Sigmoid colon (tissue), 7 donors: Measurements from ENCODE around the gene TXNRD2. TPM values are rescaled to one million over a fixed set of nuclear protein-coding genes. Genes with fewer than 3 reads are reported as not detected.
A peak's percentile ranks its signal among the peaks of the same experiment; 100 is the strongest.
"Not testable (repeated sequence)": the region's sequence is repeated elsewhere in the genome, so short reads cannot be mapped to it uniquely, and the experiment has no call there.

Source experiments
- DNase-seq: peaks from one replicate; pipeline ENCODE4 v3.0.0-alpha.2; 2019
- H3K27ac ChIP-seq, 4 donors: fragments of 200-600 bp; sonication (generic); one replicate each; pipeline ENCODE4 v1.5.1; 2016 to 2019; ENCODE audit warnings: mild to moderate bottlenecking in 1 of 4
- H3K27me3 ChIP-seq, 3 donors: fragments of 200-600 bp; sonication (generic); one replicate each; pipeline ENCODE4 v1.5.1; 2019; ENCODE audit warnings: mild to moderate bottlenecking in 1 of 3
- H3K36me3 ChIP-seq, 4 donors: fragments of 200-600 bp; sonication (generic); one replicate each; pipeline ENCODE4 v1.5.1; 2016 to 2019
- H3K4me1 ChIP-seq, 4 donors: fragments of 200-600 bp; sonication (generic); one replicate each; pipeline ENCODE4 v1.5.1; 2017 to 2019
- H3K4me3 ChIP-seq, 4 donors: fragments of 200-600 bp; sonication (generic); one replicate each; pipeline ENCODE4 v1.5.1; 2017 to 2019; ENCODE audit warnings: mild to moderate bottlenecking in 2 of 4, moderate library complexity in 1 of 4
- H3K9me3 ChIP-seq, 4 donors: fragments of 200-600 bp in 3 of 4; sonication (generic) in 3 of 4; one replicate each; pipeline versions ENCODE4 v1.5.1 to v1.6.1; 2013 to 2019
- EP300 ChIP-seq, 4 donors: sonication (generic); formaldehyde crosslinking; IDR thresholded peaks; one replicate each; pipeline ENCODE4 v1.6.1; 2017; ENCODE audit warnings: antibody characterized with exemption in 4 of 4
- POLR2A ChIP-seq, 2 donors: fragments of 450-650 bp; IDR thresholded peaks; one replicate each; pipeline ENCODE4 v1.6.1; 2016; ENCODE audit warnings: antibody characterized with exemption in 2 of 2, mild to moderate bottlenecking in 2 of 2, moderate library complexity in 2 of 2
- POLR2AphosphoS5 ChIP-seq, 4 donors: sonication (generic); formaldehyde crosslinking; IDR thresholded peaks; one replicate each; pipeline ENCODE4 v1.6.1; 2017; ENCODE audit warnings: antibody characterized with exemption in 4 of 4
- WGBS, 2 donors: extraction: QIAGEN DNeasy Blood & Tissue Kit; methylation state at CpG; one replicate each; pipeline ENCODE4 v1.1.7; 2013; 5-methylcytosine and 5-hydroxymethylcytosine counted together
- intact Hi-C: fragments of 100-400 bp; cut with DNase I; formaldehyde crosslinking; loops from one replicate; pipeline ENCODE4 v1.15.1; 2023
- polyA plus RNA-seq, 3 donors: library from polyadenylated mRNA; stranded (reverse); fragments of 200-250 nt; gene quantifications; one replicate each; pipeline ENCODE4 v1.2.3, GENCODE V29; 2013
- total RNA-seq, 4 donors: library from RNA; depleted of rRNA; stranded (reverse); fragments of >200 nt; gene quantifications; one replicate each; pipeline ENCODE4 v1.1.0, GENCODE V29; 2016
- TF ChIP-seq, protein P1 (sequence below), 4 experiments: fragments of 450-650 bp in 3 of 4; fragments of 200-600 bp in 1 of 4; IDR thresholded peaks; one replicate each; pipeline ENCODE4 v1.5.1; 2016 to 2019; ENCODE audit warnings: antibody characterized with exemption in 4 of 4, mild to moderate bottlenecking in 3 of 4, moderate library complexity in 2 of 4
- donor health status: healthy with polysubstance abuse.
- donor health status: Bipolar disorder and iron deficiency.
- donor health status: healthy.

Gene TXNRD2
- total and polyA plus RNA-seq, 7 donors = 13.2 to 29.6 (median 18.3) TPM

DNA sequence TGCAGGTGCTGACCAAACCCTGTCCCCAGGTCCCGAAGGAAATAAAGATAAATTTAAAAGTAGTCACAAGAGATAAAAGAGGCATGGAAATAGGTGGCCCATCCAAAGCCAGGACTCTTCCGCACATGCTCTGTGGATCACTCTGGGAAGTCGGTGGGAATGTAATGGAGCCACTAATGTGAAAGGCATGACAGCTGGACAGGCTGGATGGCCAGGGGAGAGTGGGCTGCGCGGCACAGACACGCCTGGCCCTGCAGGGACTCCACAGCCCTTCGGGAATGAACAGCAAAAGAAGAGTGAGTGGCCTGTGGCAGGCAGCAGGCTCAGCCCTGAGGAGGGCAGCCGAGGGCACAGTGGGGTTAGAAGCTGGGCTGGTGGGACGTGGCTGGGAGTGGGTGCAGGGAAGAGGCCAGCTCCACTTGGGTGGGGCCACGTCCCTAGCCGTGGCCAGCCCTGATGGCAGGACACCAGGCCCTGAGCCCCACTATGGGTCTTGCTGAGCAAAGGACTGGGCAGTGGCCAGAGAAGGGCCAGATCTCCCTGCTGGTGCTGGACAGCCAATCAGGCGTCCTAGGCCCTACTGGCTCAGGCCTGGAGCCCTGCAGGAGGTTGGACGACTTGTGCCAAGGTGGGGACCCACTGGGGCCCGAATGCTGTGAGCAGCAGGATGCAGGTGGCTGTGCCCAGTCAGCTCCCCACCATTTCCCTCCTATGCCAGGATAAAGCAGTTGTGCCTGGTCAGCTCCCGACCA, 55.6 kb downstream of the TXNRD2 start:
- TF ChIP-seq, protein P1, sequence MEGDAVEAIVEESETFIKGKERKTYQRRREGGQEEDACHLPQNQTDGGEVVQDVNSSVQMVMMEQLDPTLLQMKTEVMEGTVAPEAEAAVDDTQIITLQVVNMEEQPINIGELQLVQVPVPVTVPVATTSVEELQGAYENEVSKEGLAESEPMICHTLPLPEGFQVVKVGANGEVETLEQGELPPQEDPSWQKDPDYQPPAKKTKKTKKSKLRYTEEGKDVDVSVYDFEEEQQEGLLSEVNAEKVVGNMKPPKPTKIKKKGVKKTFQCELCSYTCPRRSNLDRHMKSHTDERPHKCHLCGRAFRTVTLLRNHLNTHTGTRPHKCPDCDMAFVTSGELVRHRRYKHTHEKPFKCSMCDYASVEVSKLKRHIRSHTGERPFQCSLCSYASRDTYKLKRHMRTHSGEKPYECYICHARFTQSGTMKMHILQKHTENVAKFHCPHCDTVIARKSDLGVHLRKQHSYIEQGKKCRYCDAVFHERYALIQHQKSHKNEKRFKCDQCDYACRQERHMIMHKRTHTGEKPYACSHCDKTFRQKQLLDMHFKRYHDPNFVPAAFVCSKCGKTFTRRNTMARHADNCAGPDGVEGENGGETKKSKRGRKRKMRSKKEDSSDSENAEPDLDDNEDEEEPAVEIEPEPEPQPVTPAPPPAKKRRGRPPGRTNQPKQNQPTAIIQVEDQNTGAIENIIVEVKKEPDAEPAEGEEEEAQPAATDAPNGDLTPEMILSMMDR (IDR thresholded peaks at IDR 0.05) = no peak
- TF ChIP-seq POLR2A (IDR thresholded peaks at IDR 0.05) (no peak), POLR2AphosphoS5 (IDR thresholded peaks at IDR 0.05) (no peak), EP300 (IDR thresholded peaks at IDR 0.05) (no peak)
- H3K9me3 ChIP-seq = no peaks in the 10 kb centered on the region
- intact Hi-C loops = no loop called here
- H3K27me3 ChIP-seq = no peaks in the 10 kb centered on the region
- 84 to 86% methylated on average over 15 of the region's 15 CpGs for WGBS, 2 donors
- H3K4me3 ChIP-seq = no peak overlapping the region
- peak; percentile 62 for DNase-seq
- H3K36me3 ChIP-seq = peaks cover 0 to 5% (median 4%) of the 10 kb centered on the region in 4 donors
- H3K4me1 ChIP-seq = peaks cover 0 to 22% (median 15%) of the 10 kb centered on the region in 4 donors
- H3K27ac ChIP-seq = no peak overlapping the region

DNA sequence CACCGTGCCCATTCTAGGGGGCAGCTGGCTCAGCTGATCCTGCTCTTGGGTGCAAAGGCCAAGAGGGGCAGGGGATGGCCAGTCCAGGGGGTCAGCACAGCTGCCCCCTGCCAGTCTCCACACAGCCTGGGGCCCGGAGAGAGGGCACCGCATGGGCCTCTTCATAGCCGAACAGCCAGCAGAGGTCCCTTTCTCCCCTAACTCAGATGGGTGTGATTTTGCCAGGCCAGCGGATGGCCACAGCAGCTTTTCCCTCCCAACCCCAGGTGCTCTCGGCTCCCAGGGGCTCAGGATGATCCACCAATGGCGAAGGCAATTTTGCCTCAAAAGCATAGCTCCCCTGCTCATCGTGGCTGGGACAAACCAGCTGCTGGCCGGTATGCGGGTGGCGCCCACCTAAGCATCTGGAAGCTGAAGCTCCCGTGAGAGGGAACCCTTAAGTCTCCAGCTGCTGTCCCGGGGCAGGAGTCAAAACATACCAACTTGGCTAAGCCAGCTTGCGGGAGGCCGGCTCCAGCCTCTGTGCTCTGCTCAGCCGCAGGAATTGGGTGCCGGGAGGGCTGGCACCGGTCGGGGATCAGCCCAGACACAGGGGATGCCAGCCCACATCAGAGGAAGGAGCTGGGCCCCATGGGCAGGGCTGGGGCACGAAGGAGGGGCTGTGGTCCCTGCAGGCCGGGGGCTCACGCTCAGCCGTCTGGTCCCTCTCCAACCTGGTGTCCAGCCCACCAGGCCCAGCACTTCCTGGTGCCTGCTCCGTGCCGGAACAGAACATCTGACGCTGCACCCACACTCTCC, 56.5 kb downstream of the TXNRD2 start:
- peaks cover 0 to 5% (median 4%) of the 10 kb centered on the region in 4 donors for H3K36me3 ChIP-seq
- H3K27ac ChIP-seq = no peak overlapping the region
- H3K4me1 ChIP-seq = peaks cover 0 to 30% (median 23%) of the 10 kb centered on the region in 4 donors
- 87 to 93% methylated on average over 26 of the region's 26 CpGs for WGBS, 2 donors
- no peak for TF ChIP-seq POLR2A (IDR thresholded peaks at IDR 0.05)
- TF ChIP-seq, protein P1 (IDR thresholded peaks at IDR 0.05) = no peak
- no peak for TF ChIP-seq EP300 (IDR thresholded peaks at IDR 0.05)
- no peak for TF ChIP-seq POLR2AphosphoS5 (IDR thresholded peaks at IDR 0.05)
- no peak overlapping the region for H3K4me3 ChIP-seq
- no peaks in the 10 kb centered on the region for H3K9me3 ChIP-seq
- intact Hi-C loops = no loop called here
- peak; percentile 60 for DNase-seq
- H3K27me3 ChIP-seq = no peaks in the 10 kb centered on the region

DNA sequence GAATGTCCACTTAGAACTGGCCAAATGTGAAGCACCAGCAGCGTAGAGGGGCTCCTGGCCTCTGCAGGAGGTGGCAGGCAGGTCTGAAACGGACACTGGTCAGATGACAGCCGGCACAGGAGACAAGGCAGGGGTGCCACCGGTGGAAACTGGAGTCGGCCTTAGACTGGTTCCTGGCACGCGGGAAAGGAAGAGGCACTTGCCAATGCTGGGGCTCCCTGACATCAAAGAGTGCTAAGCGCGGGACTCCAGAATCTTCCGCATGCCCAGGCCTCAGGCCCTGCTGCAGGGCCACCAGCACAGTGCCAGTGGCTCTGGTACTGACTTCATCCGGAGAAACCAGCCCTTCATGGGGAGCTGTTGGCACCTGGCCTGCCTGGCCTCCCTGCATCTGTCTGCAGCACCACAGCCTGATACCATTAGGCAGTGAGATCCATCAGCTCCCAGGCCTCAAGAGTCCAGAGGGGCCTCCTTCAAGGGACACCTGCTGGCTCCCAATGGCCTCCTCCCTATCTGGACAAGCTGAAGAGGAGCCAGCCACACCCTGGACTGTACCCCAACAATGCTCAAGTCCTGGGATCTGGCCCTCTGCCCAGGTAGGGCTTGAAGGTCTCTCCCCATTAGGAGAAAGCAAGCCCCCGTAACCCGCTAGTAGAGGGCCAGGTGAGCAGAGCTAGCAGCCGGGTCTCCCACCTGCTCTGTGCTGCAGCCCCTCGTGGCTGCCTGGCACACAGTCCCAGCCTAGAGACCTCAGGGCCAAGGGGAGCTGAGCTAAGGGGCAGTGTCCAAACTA, 57.3 kb downstream of the TXNRD2 start:
- no peaks in the 10 kb centered on the region for H3K27me3 ChIP-seq
- intact Hi-C loops = no loop called here
- peaks cover 0 to 5% (median 4%) of the 10 kb centered on the region in 4 donors for H3K36me3 ChIP-seq
- H3K27ac ChIP-seq = no peak overlapping the region
- TF ChIP-seq, protein P1 (IDR thresholded peaks at IDR 0.05) = no peak
- TF ChIP-seq EP300 (IDR thresholded peaks at IDR 0.05) (no peak), POLR2AphosphoS5 (IDR thresholded peaks at IDR 0.05) (no peak), POLR2A (IDR thresholded peaks at IDR 0.05) (no peak)
- no peak overlapping the region for H3K4me3 ChIP-seq
- H3K9me3 ChIP-seq = no peaks in the 10 kb centered on the region
- peaks cover 0 to 38% (median 30%) of the 10 kb centered on the region in 4 donors for H3K4me1 ChIP-seq
- 92 to 94% methylated on average over 15 of the region's 15 CpGs for WGBS, 2 donors
- DNase-seq = peak; percentile 56

DNA sequence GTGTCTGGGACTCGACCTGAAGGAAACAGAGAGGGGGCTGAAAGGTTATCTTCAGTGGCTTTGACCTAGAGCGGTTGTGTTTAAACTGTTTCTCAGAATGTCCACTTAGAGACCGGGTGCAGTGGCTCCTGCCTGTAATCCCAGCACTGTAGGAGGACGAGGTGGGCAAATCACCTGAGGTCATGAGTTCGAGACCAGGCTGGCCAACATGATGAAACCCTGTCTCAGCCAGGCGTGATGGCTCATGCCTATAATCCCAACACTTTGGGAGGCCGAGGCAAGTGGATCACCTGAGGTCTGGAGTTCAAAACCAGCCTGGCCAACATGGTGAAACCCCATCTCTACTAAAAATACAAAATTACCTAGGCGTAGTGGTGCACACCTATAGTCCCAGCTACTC, 58.2 kb downstream of the TXNRD2 start:
- intact Hi-C loops, H3K4me3 ChIP-seq, H3K9me3 ChIP-seq, H3K36me3 ChIP-seq, H3K27ac ChIP-seq, H3K27me3 ChIP-seq: not testable (repeated sequence)
- 94 to 95% methylated on average over 8 of the region's 8 CpGs for WGBS, 2 donors
- H3K4me1 ChIP-seq = peaks cover 0 to 42% (median 31%) of the 10 kb centered on the region in 4 donors
- DNase-seq = peak; percentile 56
